OCI-LY1 (cell line): Measurements from ENCODE around the gene SLC26A8.

Source experiments
- CTCF ChIP-seq: fragments of 200-600 bp; sonication (generic), shearing (Covaris generic); IDR thresholded peaks from 2 replicates; pipeline ENCODE4 v1.5.1; 2017; ENCODE audit warnings: mild to moderate bottlenecking, antibody characterized with exemption, low read length, moderate library complexity, mixed read lengths
- EZH2 ChIP-seq: fragments of 200-600 bp; sonication (generic), shearing (Covaris generic); IDR thresholded peaks from 2 replicates; pipeline ENCODE4 v1.8.0; 2017; ENCODE audit warnings: borderline replicate concordance, mixed run types, mild to moderate bottlenecking, antibody characterized with exemption, low read length, moderate library complexity, mixed read lengths

GRCh38 chr6:36050947-36051710 is 26.7 kb upstream of the SLC26A8 start:
- TF ChIP-seq CTCF, result no peak
- TF ChIP-seq EZH2, result no peak
